ENCODE results near the gene TANC1.

TANC1 gene

DNA sequence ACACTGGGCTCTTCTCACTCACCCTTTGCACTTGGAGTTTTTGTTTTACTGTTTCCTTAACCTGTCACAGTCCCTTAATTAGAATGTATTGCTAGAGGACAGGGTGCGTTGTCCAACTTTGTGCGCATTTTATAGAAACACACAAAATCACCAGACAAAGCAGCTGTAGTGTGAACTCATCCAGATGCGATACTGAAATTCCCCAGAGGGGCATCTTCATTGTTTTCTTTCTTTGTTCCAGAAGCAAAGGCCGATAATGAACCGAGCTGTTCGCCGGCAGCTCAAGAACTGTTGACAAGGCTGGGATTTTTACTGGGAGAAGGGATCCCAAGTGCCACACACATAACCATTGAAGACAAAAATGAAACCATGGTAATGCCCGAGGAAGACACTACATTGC lies 180.5 kb downstream of the TANC1 start:
- no peak for DNase-seq

DNA sequence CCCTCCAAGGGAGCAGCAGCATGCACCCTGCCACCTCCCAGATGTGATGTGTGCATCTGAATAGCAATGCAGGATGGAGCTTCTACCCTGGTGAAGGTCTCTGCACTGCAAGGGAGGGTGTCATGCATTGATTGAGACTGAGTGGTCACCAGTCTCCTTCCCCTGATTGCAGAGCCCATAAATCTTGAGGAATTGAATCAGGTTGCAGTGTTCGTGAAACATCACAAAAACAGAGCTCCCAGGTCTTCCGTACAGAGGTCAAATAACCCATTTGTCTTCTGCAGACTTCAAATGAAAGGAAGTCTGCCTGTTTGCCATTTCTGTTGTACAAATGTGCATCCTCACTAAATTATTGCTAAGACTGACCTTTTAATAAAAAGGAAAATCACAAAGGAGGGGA lies 181.3 kb downstream of the TANC1 start:
- DNase-seq, result no peak

DNA sequence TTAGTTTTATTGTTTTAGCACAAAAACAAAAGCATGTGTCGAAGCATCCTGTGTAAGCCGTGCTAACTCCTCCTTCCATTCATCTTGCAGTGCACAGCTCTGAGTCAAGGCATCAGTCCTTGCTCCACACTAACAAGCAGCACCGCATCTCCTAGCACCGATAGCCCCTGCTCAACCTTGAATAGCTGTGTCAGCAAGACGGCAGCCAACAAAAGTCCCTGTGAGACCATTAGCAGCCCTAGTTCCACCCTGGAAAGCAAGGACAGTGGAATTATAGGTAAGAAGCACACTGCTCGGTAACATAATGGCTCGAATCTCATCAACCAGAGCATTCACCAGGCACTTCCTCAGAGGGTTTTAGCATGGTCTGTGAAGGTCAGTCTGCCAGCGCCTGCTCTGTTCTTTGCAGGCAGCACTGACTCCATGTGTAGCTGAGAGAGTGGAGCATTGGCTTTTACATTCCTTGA lies 181.9 kb downstream of the TANC1 start:
- DNase-seq, result no peak

DNA sequence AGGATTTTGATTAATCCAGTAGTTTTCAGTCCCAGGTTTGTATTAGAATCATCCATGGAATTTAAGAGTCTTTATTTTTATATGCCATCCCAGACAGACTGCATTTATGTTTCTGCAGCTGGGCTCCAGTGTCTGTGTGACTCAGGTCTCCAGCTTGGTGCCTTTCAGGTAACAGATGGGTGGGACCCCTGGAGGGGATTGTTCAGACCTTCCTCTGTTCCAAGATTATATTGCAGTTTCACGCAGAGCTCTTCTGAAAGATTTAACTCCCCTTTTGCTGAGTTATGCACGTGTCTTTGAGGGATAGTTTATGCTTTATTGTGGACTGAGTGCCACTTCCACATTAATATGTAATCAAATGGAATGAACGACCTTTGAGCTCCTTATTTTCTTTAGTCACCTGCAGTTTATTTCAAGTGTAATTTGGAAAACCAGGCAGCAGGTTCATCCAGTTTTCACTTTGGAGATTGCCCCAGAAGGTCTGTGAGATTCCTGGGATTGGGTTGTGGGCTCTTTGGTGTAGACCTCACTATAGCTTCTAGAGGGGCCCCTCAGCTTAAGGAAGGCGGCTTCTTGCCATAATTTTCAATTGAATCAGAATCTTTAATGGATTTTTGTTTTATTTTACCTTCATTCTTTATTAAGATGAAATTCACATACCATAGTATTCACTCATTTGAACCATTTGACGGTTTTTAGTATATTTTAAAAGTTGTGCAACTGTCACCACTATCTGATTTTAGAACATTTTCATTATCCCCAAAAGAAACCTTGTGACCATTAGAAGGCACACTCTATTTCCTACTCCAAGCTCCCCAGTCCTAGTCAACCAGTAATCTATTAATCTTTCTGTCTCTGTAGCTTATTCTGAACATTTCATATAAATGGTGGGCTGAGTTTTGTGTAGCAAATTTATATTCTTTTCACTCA lies 183.0 kb downstream of the TANC1 start:
- DNase-seq, result no peak

DNA sequence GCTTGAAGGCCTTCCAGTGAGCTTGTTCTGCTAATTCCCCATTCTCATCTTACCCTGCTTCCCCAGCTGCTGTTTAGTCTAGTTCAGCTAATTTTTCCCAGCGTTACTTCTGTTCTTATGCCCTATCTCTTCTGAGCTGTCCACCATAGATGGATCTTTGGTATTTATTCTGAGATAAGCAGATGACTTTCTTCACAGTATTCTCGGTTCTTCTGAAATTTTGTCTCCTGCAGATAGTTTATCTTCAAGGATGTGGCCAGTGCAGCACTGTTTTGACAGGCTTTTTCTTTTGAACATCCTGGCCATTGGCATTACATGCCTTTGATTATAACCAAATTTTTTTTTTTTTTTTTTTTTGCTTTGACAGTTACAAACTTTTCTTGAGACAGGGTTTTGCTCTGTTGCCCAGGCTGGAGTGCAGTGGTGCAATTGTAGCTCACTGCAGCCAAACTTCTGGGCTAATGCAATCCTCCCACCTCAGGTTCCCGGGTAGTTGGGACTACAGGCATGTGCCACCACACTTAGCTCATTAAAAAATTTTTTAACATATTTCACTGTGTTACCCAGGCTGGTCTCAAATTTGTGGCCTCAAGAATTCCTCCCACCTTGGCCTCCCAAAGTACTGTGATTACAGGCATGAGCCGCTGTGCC lies 183.8 kb downstream of the TANC1 start:
- DNase-seq, result no peak

DNA sequence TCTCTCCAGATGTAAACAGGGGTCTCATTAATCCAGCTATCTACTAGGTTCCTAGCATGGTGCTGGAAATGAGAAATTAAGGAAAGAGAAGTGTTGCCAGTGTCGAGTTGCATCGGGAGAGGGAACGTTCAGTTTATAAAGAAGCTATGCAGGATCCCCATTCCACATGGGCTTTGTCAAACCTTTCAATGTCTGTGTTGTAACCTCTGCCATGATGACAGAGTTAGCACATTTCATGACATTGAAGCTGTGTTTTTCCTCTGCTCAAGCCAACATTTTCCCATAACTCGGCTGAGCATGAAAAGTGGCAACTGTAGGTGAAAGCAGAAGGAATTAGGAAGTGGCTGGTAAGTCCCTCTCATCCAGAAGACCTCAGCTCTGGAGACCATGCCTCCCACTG lies 184.6 kb downstream of the TANC1 start:
- no peak for DNase-seq

DNA sequence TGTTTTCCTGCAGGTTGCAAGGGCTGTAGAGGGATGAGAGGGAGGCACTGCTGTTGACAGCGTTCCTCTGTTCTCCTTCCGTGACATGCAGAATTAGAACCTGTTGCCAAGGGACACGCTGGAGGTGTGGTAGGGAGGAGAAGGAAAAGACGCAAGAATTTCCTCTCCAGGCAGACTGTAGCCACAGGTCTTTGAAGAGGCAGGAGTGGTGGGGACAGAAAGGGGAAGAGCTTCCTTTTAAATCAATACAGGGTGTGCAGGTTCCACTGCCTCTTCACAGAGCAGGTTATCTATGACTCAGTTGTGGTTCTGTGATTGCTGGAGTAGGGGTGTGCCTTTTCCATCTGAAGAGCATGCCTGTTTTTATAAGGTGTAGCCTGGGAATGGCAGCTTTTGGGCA lies 185.0 kb downstream of the TANC1 start:
- DNase-seq, result no peak

DNA sequence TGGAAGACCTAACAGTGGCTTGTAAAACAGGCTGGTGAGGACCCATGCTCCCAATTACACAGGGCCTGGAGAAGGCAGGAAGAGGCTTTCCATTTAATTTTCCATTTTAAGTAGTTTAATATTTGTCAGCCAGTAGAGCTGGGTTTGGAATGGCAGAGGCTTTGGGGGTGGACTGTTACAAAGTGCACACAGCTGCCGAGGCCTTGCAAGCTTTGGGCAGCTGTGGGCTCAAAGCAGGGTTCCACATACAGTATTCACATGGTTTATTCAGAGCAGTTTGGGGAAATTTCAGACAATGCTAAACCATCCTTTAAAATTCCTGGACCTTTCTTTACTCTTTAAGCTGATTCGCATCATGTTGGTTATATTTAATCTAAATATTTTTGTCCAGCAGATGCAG lies 185.5 kb downstream of the TANC1 start:
- no peak for DNase-seq

DNA sequence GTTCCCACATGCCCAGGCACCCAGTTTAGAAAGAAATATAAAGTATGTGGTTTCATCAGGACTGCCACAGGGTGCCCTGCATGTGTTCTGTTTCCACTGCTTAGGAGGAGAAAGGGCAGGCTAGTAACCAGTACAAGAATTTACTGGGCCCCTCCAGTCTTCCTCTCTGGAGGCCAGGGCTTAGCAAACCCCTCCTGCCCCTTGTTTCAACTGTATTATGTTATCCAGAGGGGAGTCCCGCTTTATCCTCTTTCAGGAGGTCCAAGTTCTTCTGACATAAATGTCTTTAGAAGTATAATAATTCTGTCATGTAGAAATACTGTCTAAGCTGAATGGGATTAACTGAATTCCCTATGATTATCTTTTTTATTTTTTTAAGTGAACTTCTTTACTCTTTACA lies 185.9 kb downstream of the TANC1 start:
- no peak for DNase-seq

DNA sequence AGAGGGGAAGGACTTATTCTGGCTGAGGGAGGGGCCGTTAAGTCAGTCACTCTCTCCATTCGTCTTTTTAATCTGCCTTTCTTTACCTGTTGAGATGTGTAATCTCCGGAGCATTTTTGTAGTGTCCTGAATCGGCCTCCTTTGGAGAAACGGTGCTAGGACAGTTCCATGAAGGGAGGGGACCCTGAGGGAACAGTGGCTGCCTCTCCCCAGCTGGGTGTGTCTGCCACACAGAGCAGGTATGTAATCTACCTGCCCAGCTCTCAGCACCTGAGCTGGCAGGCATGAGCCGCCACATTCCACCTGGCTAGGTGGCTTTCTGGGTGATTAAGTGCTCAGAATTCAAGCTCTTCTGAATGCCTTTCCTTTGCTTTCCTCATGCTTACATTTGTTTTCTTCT lies 186.9 kb downstream of the TANC1 start:
- DNase-seq, result peak; percentile 82

DNA sequence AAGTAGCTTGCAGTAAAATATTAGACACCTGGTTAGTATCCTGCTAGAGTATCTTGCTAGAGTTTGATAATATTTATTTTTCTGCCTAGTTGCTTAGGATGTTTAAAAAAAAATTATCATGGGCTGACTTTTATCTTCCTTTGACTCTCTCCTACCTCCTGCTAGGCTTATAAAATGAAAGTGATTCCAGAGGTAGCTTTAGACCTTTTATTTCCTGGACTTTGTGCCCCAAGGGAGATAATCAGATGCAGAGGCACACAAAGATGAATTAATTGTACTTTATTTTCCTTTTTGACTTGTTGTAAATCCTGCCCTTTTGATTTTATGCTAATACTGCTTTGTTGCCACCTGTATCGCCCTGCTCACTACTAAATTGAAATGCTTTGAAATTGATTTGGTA lies 187.4 kb downstream of the TANC1 start:
- DNase-seq, result no peak

DNA sequence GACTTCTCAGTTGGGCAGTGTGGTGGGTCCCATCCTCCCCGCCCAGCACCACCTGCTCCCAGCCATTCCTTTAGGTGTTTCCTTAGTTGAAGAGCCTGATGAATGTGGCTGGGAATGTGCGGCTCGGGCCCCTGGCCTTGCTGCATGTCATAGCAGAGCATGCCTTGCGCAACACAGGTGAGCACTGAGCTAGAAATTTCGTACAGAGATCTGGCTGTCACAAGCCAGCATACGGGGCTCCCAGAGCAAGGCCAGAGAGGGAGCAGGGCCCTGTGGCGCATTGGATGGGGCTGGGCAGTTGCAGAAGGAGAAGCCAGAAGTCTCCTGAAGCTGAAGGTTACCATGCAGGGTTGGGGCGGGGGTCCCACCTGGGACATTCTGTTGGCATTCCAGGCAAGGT lies 188.4 kb downstream of the TANC1 start:
- peak; percentile 73 for DNase-seq

DNA sequence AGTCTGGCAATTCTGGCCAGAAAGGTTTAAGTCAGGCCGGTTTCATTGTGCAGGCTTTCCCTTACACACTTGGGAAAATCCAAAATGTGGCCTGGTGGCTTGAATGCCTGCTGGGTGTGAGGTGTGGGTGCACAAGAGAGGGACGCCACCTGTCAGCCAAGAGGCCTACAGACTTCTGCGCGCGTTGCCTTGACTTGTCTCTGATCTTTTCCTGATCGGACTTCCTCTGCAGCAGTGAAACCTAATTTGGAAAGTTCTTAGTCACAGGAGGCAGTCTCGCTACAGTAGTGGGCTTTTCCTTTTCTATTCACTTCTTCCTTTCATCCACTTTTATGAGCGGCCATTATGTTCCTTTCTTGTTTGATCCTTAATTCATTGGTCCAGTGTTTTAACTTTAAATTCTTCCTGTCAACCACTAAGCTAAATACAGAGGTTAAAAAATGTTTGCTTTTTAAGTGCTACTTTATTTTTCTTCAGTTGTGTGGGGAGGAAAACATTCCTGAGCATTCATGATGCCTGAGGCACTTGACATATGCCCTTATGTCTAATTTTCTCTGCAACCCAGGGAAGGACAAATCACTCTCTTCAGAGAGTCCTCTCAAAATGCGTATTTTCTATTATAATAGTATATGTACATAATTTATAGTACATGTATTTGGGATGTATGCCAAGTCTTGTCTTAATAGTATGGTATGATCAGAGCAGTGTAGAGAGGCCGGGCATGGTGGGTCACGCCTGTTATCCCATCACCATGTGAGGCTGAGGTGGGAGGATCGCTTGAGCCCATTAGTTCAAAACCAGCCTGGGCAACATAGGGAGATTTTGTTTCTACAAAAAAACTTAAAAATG lies 189.1 kb downstream of the TANC1 start:
- DNase-seq, result no peak

DNA sequence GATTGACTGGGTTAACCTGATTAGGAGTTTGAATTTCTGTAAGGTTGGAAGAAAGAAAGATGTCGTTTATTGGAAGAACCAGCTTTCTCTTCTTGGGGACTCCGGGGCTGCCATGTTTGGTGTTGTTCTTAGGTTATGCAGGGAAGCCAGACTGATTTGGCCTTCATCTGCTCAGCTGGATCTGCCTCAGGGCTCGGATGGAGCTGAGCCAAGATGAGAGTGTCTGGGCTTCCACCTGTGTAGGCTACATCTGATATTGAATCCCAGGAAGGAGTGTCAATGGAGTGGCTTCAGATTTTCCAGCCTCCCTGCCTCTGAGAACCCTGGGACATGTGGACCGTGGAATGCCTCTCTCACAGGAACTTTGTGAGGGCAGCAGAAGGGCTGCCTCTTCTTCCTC lies 192.0 kb downstream of the TANC1 start:
- DNase-seq, result no peak

DNA sequence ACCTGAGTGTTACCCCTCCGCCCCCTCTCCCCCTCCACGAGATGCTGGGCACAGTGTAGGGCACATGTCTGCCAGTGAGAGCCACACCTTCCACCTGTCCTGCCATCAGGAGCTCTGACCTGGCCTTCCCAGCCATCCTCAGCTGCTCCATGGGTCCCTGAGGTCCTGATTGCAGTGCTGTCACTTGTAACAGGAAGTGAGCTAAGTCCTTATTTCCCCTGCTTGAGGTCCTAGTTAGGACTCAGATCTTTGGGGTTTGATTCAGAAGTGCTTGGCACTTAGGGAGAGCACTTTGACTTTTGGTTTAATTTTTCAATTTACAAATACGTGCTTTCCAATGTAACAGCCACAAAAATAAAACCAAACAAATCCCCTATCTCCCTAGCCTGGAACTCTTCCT lies 192.5 kb downstream of the TANC1 start:
- DNase-seq, result no peak

DNA sequence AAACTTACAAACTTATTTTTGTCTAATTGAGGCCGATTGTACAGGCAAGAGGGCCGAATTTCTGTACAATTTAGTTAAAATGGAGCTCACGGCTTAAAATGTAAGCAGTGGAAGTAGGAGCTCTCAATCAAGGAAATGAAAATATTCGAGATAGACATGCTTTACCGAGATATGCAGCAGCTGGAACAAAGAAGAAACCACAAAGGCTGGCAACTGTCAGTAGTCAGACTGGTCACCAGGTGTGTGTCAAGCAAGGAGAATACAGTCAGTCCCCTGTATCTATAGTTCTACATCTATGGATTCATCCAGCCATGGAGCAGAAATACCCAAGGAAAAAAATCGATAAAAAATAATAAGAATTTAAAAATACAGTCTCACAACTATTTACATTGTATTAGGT lies 195.5 kb downstream of the TANC1 start:
- no peak for DNase-seq

DNA sequence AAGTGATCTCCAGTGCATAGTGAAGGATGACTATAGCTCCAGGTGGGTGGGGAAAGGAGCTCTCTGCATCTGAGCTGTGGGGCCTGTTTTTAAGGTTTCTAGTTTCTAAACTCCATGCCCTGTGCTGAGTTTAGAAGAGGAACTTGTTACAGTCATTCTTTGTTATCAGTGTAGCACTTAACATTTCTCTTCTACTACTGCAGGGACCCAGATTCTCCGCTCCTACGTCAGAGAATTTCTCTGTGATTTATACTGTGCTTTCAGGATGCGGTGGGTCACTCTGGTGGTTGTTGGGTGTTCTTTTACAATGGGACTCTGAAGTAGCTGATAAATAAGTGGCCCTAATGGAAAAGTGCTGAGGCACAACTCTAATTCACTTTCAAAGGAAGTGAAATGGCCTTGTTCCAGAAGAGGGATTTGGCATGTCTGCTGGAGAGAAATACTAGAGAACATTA lies 196.0 kb downstream of the TANC1 start:
- peak; percentile 70 for DNase-seq

DNA sequence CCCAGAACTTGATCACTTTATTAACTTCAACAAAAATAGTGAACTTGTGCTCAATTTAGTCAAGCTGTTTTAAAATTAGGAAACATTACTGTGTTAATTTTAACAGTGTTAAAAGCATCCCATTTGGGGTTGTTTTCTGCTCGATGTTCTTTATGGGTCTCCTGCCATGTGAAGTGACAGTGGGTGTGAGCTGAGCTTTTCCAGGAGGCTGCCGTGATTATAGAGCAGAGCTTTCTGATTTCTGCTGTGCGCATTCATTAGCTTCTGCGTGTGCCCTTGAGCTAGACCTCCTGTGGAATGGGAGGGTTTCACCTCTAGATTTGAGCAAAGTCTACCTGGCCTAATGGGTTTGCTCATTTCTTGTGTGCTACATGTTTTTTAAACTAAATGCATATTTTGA lies 196.6 kb downstream of the TANC1 start:
- no peak for DNase-seq

DNA sequence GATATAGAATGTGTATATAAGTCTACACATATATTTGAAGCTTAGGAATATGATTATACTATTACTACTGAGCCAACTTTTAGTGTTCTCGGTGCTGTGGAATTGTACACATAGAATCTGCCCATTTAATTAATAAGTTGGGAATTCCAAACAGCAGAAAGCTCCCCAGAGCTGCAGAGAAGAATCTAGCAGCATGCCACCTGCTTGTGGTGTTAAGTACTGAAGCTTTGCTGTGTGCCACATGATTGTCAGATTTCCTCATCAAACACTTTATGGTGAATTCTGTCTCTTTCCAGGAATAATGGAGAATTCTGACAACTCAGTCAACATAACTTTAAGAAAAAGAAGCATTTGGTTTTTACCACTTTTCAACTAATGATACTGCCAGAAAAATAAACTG lies 200.3 kb downstream of the TANC1 start:
- DNase-seq, result no peak

DNA sequence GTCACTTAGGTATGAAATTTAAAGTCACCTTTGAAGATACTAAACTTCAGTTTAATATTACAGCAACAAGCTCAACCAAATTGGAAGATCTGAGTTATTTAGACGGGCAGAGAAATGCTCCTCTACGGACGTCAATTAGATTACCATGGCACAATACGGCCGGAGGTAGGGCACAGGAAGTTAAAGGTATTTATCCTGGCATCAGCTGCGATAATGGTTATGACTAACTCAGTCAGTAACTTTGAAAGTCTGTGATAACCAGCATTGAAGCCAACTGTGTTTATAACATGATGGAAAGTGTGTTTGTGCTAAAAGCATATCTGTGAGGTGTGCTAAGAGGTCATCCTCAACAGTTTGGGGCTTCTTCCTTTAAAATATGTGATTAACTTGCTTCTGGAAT lies 200.7 kb downstream of the TANC1 start:
- no peak for DNase-seq

DNA sequence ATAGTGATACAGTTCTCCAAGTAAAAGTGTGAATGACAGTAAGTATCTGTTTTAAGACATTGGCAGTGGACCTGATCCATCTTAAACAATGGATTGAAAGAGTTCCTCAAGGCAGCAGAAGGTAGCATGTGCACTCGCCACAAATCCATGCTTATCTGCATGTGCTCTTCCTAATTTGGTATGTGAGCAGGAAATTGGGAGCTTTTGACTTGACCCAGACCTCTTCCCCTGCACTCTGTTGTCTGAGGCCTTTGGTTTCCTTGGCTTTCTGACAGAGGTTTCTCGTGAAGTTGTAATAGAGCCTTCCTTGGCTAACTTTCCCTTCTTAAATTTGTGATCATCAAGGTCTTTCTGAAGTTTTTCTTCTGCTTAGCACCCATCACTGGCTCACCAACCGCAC lies 204.0 kb downstream of the TANC1 start:
- no peak for DNase-seq

DNA sequence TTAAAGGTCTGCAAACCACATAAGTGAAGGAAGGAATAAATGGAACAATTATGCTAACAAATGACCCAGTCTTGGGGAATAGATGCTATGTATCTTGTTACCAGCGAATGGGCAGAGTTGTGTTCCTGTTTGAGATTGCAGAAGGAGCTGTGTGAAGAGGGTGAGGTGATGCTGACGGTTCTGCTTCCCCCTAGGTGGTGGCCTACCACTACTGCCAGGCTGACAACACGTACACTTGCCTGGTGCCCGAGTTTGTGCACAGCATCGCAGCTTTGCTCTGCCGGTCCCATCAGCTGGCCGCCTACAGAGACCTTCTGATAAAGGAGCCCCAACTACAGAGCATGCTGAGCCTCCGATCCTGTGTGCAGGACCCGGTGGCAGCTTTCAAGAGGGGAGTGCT lies 206.3 kb downstream of the TANC1 start:
- DNase-seq, result no peak

DNA sequence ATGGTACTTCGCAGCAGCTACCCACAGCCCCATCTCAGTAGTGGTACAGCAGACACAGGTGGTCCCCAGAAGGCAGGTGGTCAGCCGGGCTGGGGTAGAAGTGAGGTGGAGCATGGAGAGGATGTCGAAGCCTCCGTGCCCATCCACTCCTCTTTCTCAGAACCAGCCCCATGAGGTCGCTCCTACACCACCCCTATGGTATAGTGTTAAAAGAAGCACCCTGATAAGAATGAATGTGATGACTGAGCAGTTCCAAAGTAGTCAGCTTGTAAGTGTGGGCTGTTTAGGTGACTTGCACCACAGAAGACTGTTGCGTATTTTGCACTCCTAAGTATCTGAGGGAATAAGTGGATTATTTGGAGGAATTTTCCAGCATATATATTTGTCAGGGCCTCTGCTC lies 206.7 kb downstream of the TANC1 start:
- no peak for DNase-seq

Measured in islet precursor cell (in vitro differentiated cells).